HEK293 (cell line): ENCODE data around the gene ARHGAP25.
A peak's percentile ranks its signal among the peaks of the same experiment; 100 is the strongest.
"Not testable (repeated sequence)": the region's sequence is repeated elsewhere in the genome, so short reads cannot be mapped to it uniquely, and the experiment has no call there.

Source experiments
- CTCF ChIA-PET: fragments of 350-600 bp; formaldehyde crosslinking; extraction: SDS; loops from one replicate; lab custom pipeline; 2021; ENCODE audit warnings: antibody characterized with exemption; lab: Yijun Ruan, JAX
- POLR2A ChIA-PET: fragments of 300-600 bp; formaldehyde crosslinking; extraction: SDS; loops from one replicate; lab custom pipeline; 2020; ENCODE audit warnings: antibody characterized with exemption, inconsistent platforms; lab: Yijun Ruan, JAX
- H3K27ac ChIP-seq: fragments of 200-500 bp; sonication (Bioruptor generic); 2 replicates; pipeline ENCODE4 v1.5.1; 2014; ENCODE audit warnings: low read depth, low read length, control low read depth, inconsistent platforms; ENCODE audit errors: extremely low read depth
- H3K36me3 ChIP-seq, 2 experiments: fragments of 200-500 bp in 1 of 2; sonication (Bioruptor generic) in 1 of 2; 1 replicate in 1 of 2; 2 replicates in 1 of 2; pipeline ENCODE4 v1.5.1; 2014 to 2017; ENCODE audit warnings: inconsistent platforms in 2 of 2, low read length in 2 of 2; ENCODE audit not compliant: control insufficient read depth in 2 of 2, insufficient read depth in 1 of 2
- H3K4me1 ChIP-seq: fragments of 200-500 bp; sonication (Bioruptor generic); 2 replicates; pipeline ENCODE4 v1.5.1; 2014; ENCODE audit warnings: mild to moderate bottlenecking, low read length, inconsistent platforms; ENCODE audit not compliant: control insufficient read depth, insufficient read depth
- H3K4me3 ChIP-seq: 2 replicates; pipeline ENCODE4 v1.5.1; 2011; ENCODE audit warnings: low read depth, mild to moderate bottlenecking, control low read depth, low read length, moderate library complexity
- H3K9me3 ChIP-seq: fragments of 200-500 bp; sonication (Bioruptor generic); 2 replicates; pipeline ENCODE4 v1.5.1; 2014; ENCODE audit warnings: low read depth, low read length, inconsistent platforms; ENCODE audit not compliant: control insufficient read depth, insufficient read depth
- MEIS1 ChIP-seq: sonication (generic); formaldehyde crosslinking; IDR thresholded peaks from 2 replicates; pipeline ENCODE4 v1.8.1; 2022; ENCODE audit warnings: missing genetic modification reagents, mild to moderate bottlenecking, borderline replicate concordance
- OSR2 ChIP-seq: fragments of 450-650 bp; formaldehyde crosslinking; IDR thresholded peaks from 2 replicates; pipeline ENCODE4 v1.5.1; 2016; ENCODE audit warnings: missing biosample characterization, missing genetic modification characterization
- SCRT1 ChIP-seq: fragments of 450-650 bp; formaldehyde crosslinking; IDR thresholded peaks from 2 replicates; pipeline ENCODE4 v1.5.1; 2016; ENCODE audit warnings: missing biosample characterization, missing genetic modification characterization, borderline replicate concordance
- SP3 ChIP-seq: fragments of 450-650 bp; formaldehyde crosslinking; IDR thresholded peaks from 2 replicates; pipeline ENCODE4 v1.5.1; 2016; ENCODE audit warnings: missing biosample characterization, missing genetic modification characterization
- SP7 ChIP-seq: fragments of 450-650 bp; formaldehyde crosslinking; IDR thresholded peaks from 2 replicates; pipeline ENCODE4 v1.5.1; 2016; ENCODE audit warnings: missing biosample characterization, missing genetic modification characterization
- ZBTB48 ChIP-seq: fragments of 450-650 bp; formaldehyde crosslinking; IDR thresholded peaks from 2 replicates; pipeline ENCODE4 v1.5.1; 2016; ENCODE audit warnings: missing biosample characterization, missing genetic modification characterization
- ZNF211 ChIP-seq: fragments of 450-650 bp; formaldehyde crosslinking; IDR thresholded peaks from 2 replicates; pipeline ENCODE4 v1.5.1; 2016; ENCODE audit warnings: low read depth, missing biosample characterization, missing genetic modification characterization
- ZNF324 ChIP-seq: fragments of 450-650 bp; formaldehyde crosslinking; IDR thresholded peaks from 2 replicates; pipeline ENCODE4 v1.5.1; 2016; ENCODE audit warnings: missing biosample characterization, missing genetic modification characterization
- ZNF585B ChIP-seq: fragments of 450-650 bp; formaldehyde crosslinking; IDR thresholded peaks from 2 replicates; pipeline ENCODE4 v1.5.1; 2016; ENCODE audit warnings: missing biosample characterization, missing genetic modification characterization
- ZNF626 ChIP-seq: fragments of 450-650 bp; sonication (Bioruptor Pico); formaldehyde crosslinking; IDR thresholded peaks from 2 replicates; pipeline ENCODE4 v1.5.1; 2018; ENCODE audit warnings: missing biosample characterization, missing genetic modification characterization, inconsistent platforms
- ZNF664 ChIP-seq: fragments of 450-650 bp; formaldehyde crosslinking; IDR thresholded peaks from 2 replicates; pipeline ENCODE4 v1.5.1; 2016; ENCODE audit warnings: missing biosample characterization, missing genetic modification characterization
- ZNF768 ChIP-seq: fragments of 450-650 bp; formaldehyde crosslinking; IDR thresholded peaks from 2 replicates; pipeline ENCODE4 v1.5.1; 2018; ENCODE audit warnings: missing biosample characterization, mild to moderate bottlenecking, missing genetic modification characterization
- ZNF791 ChIP-seq: fragments of 450-650 bp; formaldehyde crosslinking; IDR thresholded peaks from 2 replicates; pipeline ENCODE4 v1.5.1; 2016; ENCODE audit warnings: missing biosample characterization, missing genetic modification characterization
- ZNF843 ChIP-seq: fragments of 450-650 bp; formaldehyde crosslinking; IDR thresholded peaks from 2 replicates; pipeline ENCODE4 v1.5.1; 2016; ENCODE audit warnings: missing biosample characterization, missing genetic modification characterization
- TF ChIP-seq, protein P1 (sequence below): fragments of 450-650 bp; formaldehyde crosslinking; IDR thresholded peaks from 2 replicates; pipeline ENCODE4 v1.5.1; 2016; ENCODE audit warnings: missing biosample characterization, missing genetic modification characterization
- TF ChIP-seq, protein P2 (sequence below): sonication (generic); formaldehyde crosslinking; IDR thresholded peaks from 2 replicates; pipeline ENCODE4 v1.8.1; 2022; ENCODE audit warnings: mild to moderate bottlenecking, moderate library complexity, missing genetic modification reagents

The ARHGAP25 gene

DNA sequence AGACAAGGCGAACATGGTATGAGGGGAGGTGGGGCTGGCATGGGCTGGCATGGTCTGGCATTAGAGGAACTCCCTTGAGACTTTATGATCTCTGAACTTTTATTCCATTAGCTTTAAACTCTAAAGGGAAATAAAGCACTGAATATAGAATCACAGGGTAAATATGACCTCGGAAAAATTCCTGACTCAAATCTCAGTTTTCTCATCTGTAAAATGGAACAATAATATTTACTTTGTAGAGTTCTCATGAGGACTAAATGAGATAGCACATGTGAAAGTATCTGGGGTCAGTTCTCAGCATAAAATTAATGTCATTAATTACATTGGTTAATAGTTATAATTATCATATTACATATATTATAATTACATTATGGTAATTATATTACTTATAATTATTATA, 65.9 kb downstream of the ARHGAP25 start (continued):
- TF ChIP-seq, protein P1, sequence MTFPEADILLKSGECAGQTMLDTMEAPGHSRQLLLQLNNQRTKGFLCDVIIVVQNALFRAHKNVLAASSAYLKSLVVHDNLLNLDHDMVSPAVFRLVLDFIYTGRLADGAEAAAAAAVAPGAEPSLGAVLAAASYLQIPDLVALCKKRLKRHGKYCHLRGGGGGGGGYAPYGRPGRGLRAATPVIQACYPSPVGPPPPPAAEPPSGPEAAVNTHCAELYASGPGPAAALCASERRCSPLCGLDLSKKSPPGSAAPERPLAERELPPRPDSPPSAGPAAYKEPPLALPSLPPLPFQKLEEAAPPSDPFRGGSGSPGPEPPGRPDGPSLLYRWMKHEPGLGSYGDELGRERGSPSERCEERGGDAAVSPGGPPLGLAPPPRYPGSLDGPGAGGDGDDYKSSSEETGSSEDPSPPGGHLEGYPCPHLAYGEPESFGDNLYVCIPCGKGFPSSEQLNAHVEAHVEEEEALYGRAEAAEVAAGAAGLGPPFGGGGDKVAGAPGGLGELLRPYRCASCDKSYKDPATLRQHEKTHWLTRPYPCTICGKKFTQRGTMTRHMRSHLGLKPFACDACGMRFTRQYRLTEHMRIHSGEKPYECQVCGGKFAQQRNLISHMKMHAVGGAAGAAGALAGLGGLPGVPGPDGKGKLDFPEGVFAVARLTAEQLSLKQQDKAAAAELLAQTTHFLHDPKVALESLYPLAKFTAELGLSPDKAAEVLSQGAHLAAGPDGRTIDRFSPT (tag by site-specific recombination) = no peak
- TF ChIP-seq OSR2 (tag by site-specific recombination) (no peak), SP7 (tag by site-specific recombination) (no peak), ZNF324 (no peak), ZNF843 (tag by site-specific recombination) (no peak), ZNF664 (tag by site-specific recombination) (no peak), SCRT1 (tag by site-specific recombination) (no peak)

DNA sequence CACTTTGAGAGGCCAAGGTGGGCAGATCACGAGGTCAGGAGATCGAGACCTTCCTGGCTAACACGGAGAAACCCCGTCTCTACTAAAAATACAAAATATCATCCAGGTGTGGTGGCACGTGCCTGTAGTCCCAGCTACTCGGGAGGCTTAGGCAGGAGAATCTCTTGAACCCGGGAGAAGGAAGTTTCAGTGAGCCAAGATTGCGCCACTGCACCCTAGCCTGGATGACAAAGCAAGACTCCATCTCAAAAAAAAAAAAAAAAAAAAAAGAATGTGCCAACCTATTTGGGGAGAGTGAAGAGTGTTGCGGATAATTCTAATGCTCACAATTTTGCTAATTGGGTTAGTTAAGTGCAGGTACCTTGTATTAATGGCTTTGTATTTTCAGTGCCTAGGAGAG, 67.5 kb downstream of the ARHGAP25 start:
- POLR2A ChIA-PET = interaction anchor here (0.7 kb wide), 1 partner anchor 245 kb away, joined by 4 read pairs; no protein-coding TSS in a partner anchor
- H3K27ac ChIP-seq, H3K36me3 ChIP-seq, H3K4me1 ChIP-seq, H3K4me3 ChIP-seq, H3K9me3 ChIP-seq: not testable (repeated sequence)
- CTCF ChIA-PET = interaction anchor here (0.7 kb wide), 1 partner anchor 1647 kb away, joined by 4 read pairs; no protein-coding TSS in a partner anchor

DNA sequence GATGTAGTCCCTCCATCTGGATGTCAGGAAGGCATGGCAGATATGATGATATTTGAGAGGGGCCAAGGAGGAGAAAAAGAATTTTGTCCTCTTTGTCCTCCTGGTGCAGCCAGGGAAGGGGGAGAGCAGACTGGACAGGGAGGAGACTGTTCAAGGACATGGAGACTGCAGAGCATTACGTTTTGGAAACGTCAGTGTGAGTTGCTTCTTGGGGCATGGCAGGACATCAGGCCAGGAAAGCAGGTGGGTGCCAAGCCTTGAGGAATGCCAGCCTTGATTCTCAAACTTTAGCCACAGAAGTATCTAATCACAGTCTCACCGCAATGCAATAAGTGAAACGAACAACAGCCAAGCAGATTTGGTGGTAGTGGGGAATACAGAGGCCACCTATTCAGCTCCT, 70.4 kb downstream of the ARHGAP25 start:
- H3K27ac ChIP-seq = no peak overlapping the region
- TF ChIP-seq MEIS1 = no peak
- TF ChIP-seq ZNF626 (tag by site-specific recombination) = no peak
- TF ChIP-seq ZNF211 (tag by site-specific recombination) = no peak
- TF ChIP-seq ZNF791 (tag by site-specific recombination) = no peak
- TF ChIP-seq ZNF768 (tag by site-specific recombination) = no peak
- TF ChIP-seq ZBTB48 = no peak
- 0 out of 2 replicates have a peak, but pooled peaks have one; percentile 20 for TF ChIP-seq ZNF585B
- H3K9me3 ChIP-seq = no peaks in the 10 kb centered on the region
- H3K4me1 ChIP-seq = no peaks in the 10 kb centered on the region
- H3K4me3 ChIP-seq = no peak overlapping the region
- ChIA-PET POLR2A (no interaction called here), CTCF (interaction anchor here (0.5 kb wide), 1 partner anchor 762 kb away, joined by 3 read pairs; no protein-coding TSS in a partner anchor)
- H3K36me3 ChIP-seq = no peaks in the 10 kb centered on the region

DNA sequence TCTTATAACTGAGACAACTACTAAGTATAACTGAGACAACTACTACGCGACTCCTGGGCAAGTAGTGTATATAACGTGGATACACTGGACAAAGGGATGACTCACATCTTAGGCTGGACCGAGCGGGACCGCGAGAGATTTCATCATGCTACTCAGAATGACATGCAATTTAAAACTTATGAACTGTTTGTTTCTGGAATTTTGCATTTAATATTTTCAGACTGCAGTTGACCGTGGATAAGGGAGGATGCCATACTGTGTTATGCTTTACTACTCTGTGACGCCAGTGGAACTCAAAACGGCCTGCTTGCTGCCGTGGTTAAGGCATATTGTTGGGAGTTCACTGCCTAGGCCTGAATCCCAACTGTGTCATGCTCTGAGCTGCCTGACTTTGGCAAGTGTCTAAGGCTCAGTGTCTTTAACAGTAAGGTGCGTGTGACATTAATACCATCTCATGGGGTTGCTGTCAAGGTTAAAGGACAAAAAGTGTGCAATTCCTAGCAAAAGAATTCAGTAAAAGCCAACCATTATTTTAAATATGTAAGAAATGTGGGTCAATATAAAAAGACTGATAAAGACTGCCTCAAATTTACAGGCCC, 72.0 kb downstream of the ARHGAP25 start:
- Histone ChIP-seq H3K4me1 (no peaks in the 10 kb centered on the region), H3K27ac (no peak overlapping the region), H3K4me3 (no peak overlapping the region), H3K9me3 (no peaks in the 10 kb centered on the region), H3K36me3 (no peaks in the 10 kb centered on the region)
- POLR2A ChIA-PET = no interaction called here
- CTCF ChIA-PET = interaction anchor here (0.6 kb wide), 1 partner anchor 31 kb away, joined by 4 read pairs; no protein-coding TSS in a partner anchor
- TF ChIP-seq, protein P2, sequence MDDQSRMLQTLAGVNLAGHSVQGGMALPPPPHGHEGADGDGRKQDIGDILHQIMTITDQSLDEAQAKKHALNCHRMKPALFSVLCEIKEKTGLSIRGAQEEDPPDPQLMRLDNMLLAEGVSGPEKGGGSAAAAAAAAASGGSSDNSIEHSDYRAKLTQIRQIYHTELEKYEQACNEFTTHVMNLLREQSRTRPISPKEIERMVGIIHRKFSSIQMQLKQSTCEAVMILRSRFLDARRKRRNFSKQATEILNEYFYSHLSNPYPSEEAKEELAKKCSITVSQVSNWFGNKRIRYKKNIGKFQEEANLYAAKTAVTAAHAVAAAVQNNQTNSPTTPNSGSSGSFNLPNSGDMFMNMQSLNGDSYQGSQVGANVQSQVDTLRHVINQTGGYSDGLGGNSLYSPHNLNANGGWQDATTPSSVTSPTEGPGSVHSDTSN (CRISPR knock-in tag) = no peak
- TF ChIP-seq SP3 (no peak), ZNF626 (tag by site-specific recombination) (no peak)
- TF ChIP-seq, all 188 proteins: peak for 0
